OCI-LY7 (cell line): ENCODE data around the gene TRIM37. TPM values are rescaled to one million over a fixed set of nuclear protein-coding genes. Genes with fewer than 3 reads are reported as not detected.

ENCODE experiments used
- BruUV-seq: library from RNA; stranded (reverse); fragments of 400-500 nt; replicated peaks from 2 replicates; lab custom pipeline; 2021; lab: Mats Ljungman, UMichigan
- CTCF ChIA-PET: fragments of 300-600 bp; sonication (Branson Sonifier 250); formaldehyde crosslinking; loops from one replicate; lab custom pipeline; 2022; ENCODE audit warnings: antibody characterized with exemption; ENCODE audit not compliant: unreplicated experiment; lab: Charles Lee
- POLR2A ChIA-PET: fragments of 300-600 bp; sonication (Branson Sonifier 250); formaldehyde crosslinking; loops from one replicate; lab custom pipeline; 2022; ENCODE audit warnings: antibody characterized with exemption; lab: Charles Lee
- DNase-seq: peaks from one replicate; pipeline ENCODE4 v3.0.0-alpha.2; 2015; ENCODE audit warnings: low spot score
- H2AFZ ChIP-seq: fragments of 200-600 bp; sonication (generic), shearing (Covaris generic); 2 replicates; pipeline ENCODE4 v1.6.1; 2014; ENCODE audit warnings: mild to moderate bottlenecking, antibody characterized with exemption, low read length, moderate library complexity
- H3K27ac ChIP-seq: fragments of 200-600 bp; sonication (generic); 2 replicates; pipeline ENCODE4 v1.5.1; 2014; ENCODE audit warnings: mixed run types, low read depth, mild to moderate bottlenecking, moderate library complexity, low read length, inconsistent platforms; ENCODE audit not compliant: poor library complexity, severe bottlenecking
- H3K36me3 ChIP-seq: fragments of 200-600 bp; sonication (generic); 2 replicates; pipeline ENCODE4 v1.6.1; 2014; ENCODE audit warnings: mild to moderate bottlenecking, antibody characterized with exemption, low read length, moderate library complexity, mixed read lengths; ENCODE audit not compliant: insufficient read depth
- H3K4me1 ChIP-seq: fragments of 200-600 bp; sonication (generic); 2 replicates; pipeline ENCODE4 v1.5.1; 2014; ENCODE audit warnings: mild to moderate bottlenecking, low read length; ENCODE audit not compliant: insufficient read depth, poor library complexity, severe bottlenecking
- H3K4me2 ChIP-seq: fragments of 200-600 bp; sonication (generic); 2 replicates; pipeline ENCODE4 v1.6.1; 2014; ENCODE audit warnings: mild to moderate bottlenecking, low read length
- H3K4me3 ChIP-seq: fragments of 200-600 bp; sonication (generic); 2 replicates; pipeline ENCODE4 v1.5.1; 2014; ENCODE audit warnings: mild to moderate bottlenecking, low read depth, low read length; ENCODE audit not compliant: poor library complexity, severe bottlenecking
- H3K79me2 ChIP-seq: fragments of 200-600 bp; sonication (generic); 2 replicates; pipeline ENCODE4 v1.6.1; 2016; ENCODE audit warnings: low read depth, mild to moderate bottlenecking, low read length, moderate library complexity, mixed read lengths; ENCODE audit not compliant: insufficient read depth
- H3K9me2 ChIP-seq: fragments of 200-600 bp; sonication (generic); 2 replicates; pipeline ENCODE4 v1.6.1; 2016; ENCODE audit warnings: mild to moderate bottlenecking, low read length, mixed read lengths; ENCODE audit not compliant: insufficient read depth
- H3K9me3 ChIP-seq: fragments of 200-600 bp; sonication (generic); 2 replicates; pipeline ENCODE4 v1.6.1; 2014; ENCODE audit warnings: mild to moderate bottlenecking, mixed run types, low read length, mixed read lengths
- H4K20me1 ChIP-seq: fragments of 200-600 bp; sonication (generic); 2 replicates; pipeline ENCODE4 v1.6.1; 2014; ENCODE audit warnings: mild to moderate bottlenecking, antibody characterized with exemption, low read length, moderate library complexity, mixed read lengths; ENCODE audit not compliant: insufficient read depth
- EZH2phosphoT487 ChIP-seq: fragments of 200-600 bp; sonication (generic); IDR thresholded peaks from 2 replicates; pipeline ENCODE4 v1.6.1; 2018; ENCODE audit warnings: low read depth, borderline replicate concordance, mild to moderate bottlenecking, mixed run types, antibody characterized with exemption, low read length, moderate library complexity, mixed read lengths
- intact Hi-C: fragments of 100-400 bp; cut with micrococcal nuclease; formaldehyde crosslinking; loops from one replicate; pipeline ENCODE4 v1.10.0; 2022; ENCODE audit not compliant: unreplicated experiment
- total RNA-seq, 2 experiments: library from RNA; depleted of rRNA in 1 of 2; stranded (reverse); fragments of >200 nt in 1 of 2; shearing (Covaris generic) in 1 of 2; gene quantifications; 2 replicates each; pipeline ENCODE4 v1.2.3, GENCODE V29; 2014 to 2022
- TF ChIP-seq, protein P1 (sequence below): fragments of 200-600 bp; sonication (generic); conservative IDR thresholded peaks from 2 replicates; pipeline ENCODE4 v1.5.1; 2014; ENCODE audit warnings: mild to moderate bottlenecking, antibody characterized with exemption, low read length, moderate library complexity, mixed read lengths

The TRIM37 gene
- total RNA-seq, 2 experiments from 2014 or later = 27.9 to 35.4 TPM

DNA sequence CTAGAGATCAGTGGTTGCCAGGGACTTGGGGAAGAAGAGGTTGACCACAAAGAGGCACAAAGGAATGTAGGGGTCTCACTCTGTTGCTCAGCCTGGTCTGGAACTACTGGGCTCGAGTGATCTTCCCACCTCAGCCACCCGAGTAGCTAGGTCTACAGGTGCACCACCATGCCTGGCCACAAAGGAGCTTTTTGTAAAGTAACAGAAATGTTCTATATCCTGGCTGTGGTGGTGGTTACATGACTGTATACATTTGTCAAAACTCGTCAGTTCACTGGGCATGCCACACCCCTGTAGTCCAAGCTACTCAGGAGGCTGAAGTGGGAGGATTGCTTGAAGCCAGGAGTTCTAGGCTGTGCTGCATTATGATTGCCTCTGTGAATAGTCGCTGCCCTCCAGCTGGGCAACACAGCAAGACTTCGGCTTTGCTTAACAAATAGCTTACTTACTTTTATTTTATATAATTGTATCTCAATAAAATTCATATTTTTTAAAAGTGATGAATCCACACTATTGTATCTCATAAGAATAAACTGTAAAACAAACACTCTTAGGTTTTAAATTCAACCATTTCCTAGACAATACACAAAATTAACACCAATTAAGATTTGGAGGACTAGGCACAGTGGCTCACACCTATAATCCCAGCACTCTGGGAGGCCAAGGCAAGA lies 43.3 kb upstream of the TRIM37 start:
- Histone ChIP-seq H3K9me3 (no peaks in the 10 kb centered on the region), H2AFZ (no peak overlapping the region), H3K4me1 (peaks cover 39% of the 10 kb centered on the region), H3K79me2 (peaks cover 97% of the 10 kb centered on the region), H3K27ac (no peak overlapping the region), H3K9me2 (no peaks in the 10 kb centered on the region), H4K20me1 (peaks cover 26% of the 10 kb centered on the region), H3K4me3 (peak overlapping the region; percentile 94), H3K4me2 (peak overlapping the region; percentile 83; the same call in 1 of the 2 replicates), H3K36me3 (peaks cover 55% of the 10 kb centered on the region)
- ChIA-PET POLR2A (interaction anchor here (0.6 to 1.1 kb wide), 5 partner anchors 16 to 446 kb away, joined by 3 to 5 read pairs (median 3); no protein-coding TSS in a partner anchor), CTCF (no interaction called here)
- intact Hi-C loops = loop anchor here (10.0 kb wide), 1 partner anchor 815 kb away; no protein-coding TSS in a partner anchor
- DNase-seq = peak; percentile 24
- no peak for TF ChIP-seq EZH2phosphoT487
- TF ChIP-seq, protein P1, sequence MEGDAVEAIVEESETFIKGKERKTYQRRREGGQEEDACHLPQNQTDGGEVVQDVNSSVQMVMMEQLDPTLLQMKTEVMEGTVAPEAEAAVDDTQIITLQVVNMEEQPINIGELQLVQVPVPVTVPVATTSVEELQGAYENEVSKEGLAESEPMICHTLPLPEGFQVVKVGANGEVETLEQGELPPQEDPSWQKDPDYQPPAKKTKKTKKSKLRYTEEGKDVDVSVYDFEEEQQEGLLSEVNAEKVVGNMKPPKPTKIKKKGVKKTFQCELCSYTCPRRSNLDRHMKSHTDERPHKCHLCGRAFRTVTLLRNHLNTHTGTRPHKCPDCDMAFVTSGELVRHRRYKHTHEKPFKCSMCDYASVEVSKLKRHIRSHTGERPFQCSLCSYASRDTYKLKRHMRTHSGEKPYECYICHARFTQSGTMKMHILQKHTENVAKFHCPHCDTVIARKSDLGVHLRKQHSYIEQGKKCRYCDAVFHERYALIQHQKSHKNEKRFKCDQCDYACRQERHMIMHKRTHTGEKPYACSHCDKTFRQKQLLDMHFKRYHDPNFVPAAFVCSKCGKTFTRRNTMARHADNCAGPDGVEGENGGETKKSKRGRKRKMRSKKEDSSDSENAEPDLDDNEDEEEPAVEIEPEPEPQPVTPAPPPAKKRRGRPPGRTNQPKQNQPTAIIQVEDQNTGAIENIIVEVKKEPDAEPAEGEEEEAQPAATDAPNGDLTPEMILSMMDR = no peak
- BruUV-seq = no TSS peak

DNA sequence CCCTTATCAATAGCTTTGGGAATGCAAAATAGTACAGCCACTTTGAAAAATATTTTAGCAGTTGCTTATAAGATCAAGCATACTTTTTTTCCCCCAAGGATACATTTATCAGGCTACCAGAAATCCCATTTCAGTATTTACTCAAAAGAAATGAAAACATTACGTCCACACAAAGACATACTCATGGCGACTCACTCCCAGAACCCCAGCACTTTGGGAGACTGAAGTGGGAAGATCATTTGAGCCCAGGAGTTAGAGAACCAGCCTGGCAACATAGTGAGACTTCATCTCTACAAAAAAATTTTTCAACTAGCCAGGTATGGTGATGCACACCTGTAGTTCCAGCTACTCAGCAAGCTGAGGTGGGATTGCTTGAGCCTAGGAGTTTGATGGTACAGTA lies 42.4 kb upstream of the TRIM37 start:
- Histone ChIP-seq H2AFZ (no peak overlapping the region), H3K9me3 (no peaks in the 10 kb centered on the region), H3K4me3 (no peak overlapping the region), H4K20me1 (peaks cover 26% of the 10 kb centered on the region), H3K4me1 (peaks cover 39% of the 10 kb centered on the region), H3K79me2 (peaks cover 100% of the 10 kb centered on the region), H3K36me3 (peaks cover 64% of the 10 kb centered on the region), H3K4me2 (no peak overlapping the region), H3K9me2 (no peaks in the 10 kb centered on the region), H3K27ac (no peak overlapping the region)
- ChIA-PET CTCF (no interaction called here), POLR2A (interaction anchor here (0.7 to 1.3 kb wide), 2 partner anchors 10 to 12 kb away, joined by 3 to 4 read pairs; no protein-coding TSS in a partner anchor)
- no TSS peak for BruUV-seq
- intact Hi-C loops = no loop called here
- DNase-seq = no peak
- TF ChIP-seq, protein P1 = no peak
- TF ChIP-seq EZH2phosphoT487 = no peak

DNA sequence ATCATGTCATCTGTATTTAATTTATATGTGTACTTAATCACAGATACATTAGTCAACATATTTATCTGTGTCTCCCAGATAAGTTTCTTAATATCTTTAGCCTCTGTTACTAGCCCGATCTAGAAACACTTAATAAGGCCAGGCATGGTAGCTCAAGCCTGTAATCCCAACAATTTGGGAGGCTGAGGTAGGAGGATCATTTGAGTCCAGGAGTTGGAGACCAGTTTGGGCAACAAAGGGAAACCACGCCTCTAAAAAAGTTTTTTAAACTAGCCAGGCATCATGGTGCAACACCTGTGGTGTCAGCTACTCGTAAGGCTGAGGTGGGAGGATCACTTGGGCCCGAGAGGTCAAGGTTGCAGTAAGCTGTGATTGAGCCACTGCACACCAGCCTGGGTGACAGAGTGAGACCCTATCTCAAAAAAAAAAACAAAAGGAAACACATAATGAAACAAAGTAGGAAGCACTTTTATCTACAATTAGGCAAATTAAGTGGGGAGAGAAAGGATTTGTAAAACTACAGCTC lies 39.0 kb upstream of the TRIM37 start:
- POLR2A ChIA-PET = interaction anchor here (0.9 to 1.4 kb wide), 3 partner anchors 12 to 29 kb away, joined by 4 read pairs; no protein-coding TSS in a partner anchor
- Histone ChIP-seq H3K27ac (no peak overlapping the region), H3K36me3 (peaks cover 67% of the 10 kb centered on the region), H2AFZ (no peak overlapping the region), H3K4me1 (peaks cover 12% of the 10 kb centered on the region), H4K20me1 (peaks cover 19% of the 10 kb centered on the region), H3K9me2 (no peaks in the 10 kb centered on the region), H3K79me2 (peaks cover 98% of the 10 kb centered on the region), H3K9me3 (no peaks in the 10 kb centered on the region), H3K4me3 (no peak overlapping the region), H3K4me2 (no peak overlapping the region)
- no peak for TF ChIP-seq EZH2phosphoT487
- TF ChIP-seq, protein P1 = no peak
- CTCF ChIA-PET = no interaction called here
- BruUV-seq = no TSS peak
- no peak for DNase-seq
- intact Hi-C loops = no loop called here
